ENCODE data around the gene MMP7. TPM values are rescaled to one million over a fixed set of nuclear protein-coding genes. Genes with fewer than 3 reads are reported as not detected.

Gene MMP7
- total RNA-seq, 2 experiments from 2014 or later: not detected

- H3K9me3 ChIP-seq (ENCODE audit: control insufficient read depth in 1 of 2, insufficient read depth in 1 of 2, low read length in 2 of 2): no peaks in the 10 kb centered on the region
- peaks cover 38% of the 10 kb centered on the region for H3K4me1 ChIP-seq (ENCODE audit: insufficient read depth, low read length)
- no peak for TF ChIP-seq CTCF (IDR thresholded peaks at IDR 0.05)
- H3K27me3 ChIP-seq (ENCODE audit: control insufficient read depth in 1 of 2, insufficient read depth in 2 of 2, low read length in 2 of 2): no peaks in the 10 kb centered on the region
- DNase-seq: peak in 10 of 14 experiments; percentile 12 to 61 (median 26)
- H3K36me3 ChIP-seq (ENCODE audit: insufficient read depth, low read length): no peaks in the 10 kb centered on the region
- peak; percentile 90 for ATAC-seq (ENCODE audit: poor library complexity)
- intact Hi-C loops (cut with DNase I, micrococcal nuclease): loop anchor here in 1 of 2 experiments (1.0 kb wide), 1 partner anchor 24 kb away; no protein-coding TSS in a partner anchor
- ChIA-PET POLR2A (interaction anchor here (0.6 to 3.3 kb wide), 4 partner anchors 10 to 25 kb away, joined by 3 to 11 read pairs (median 6); partner anchors contain the start of gene TMEM123), CTCF (interaction anchor here (2.7 kb wide), 1 partner anchor 25 kb away, joined by 8 read pairs; no protein-coding TSS in a partner anchor)
- H3K36me3 Mint-ChIP-seq (ENCODE audit: low read depth): no peaks in the 10 kb centered on the region
- no peaks in the 10 kb centered on the region for H3K27me3 Mint-ChIP-seq
- peaks cover 68% of the 10 kb centered on the region for H3K4me1 Mint-ChIP-seq (ENCODE audit: low read depth)
- peak overlapping the region; percentile 69 for H3K4me3 Mint-ChIP-seq
- H3K27ac ChIP-seq (ENCODE audit: low read depth in 1 of 2, low read length in 2 of 2): no peak overlapping the region
- no peak overlapping the region for H3K4me3 ChIP-seq (ENCODE audit: low read length)
- no peaks in the 10 kb centered on the region for H3K9me3 Mint-ChIP-seq
- peak overlapping the region; percentile 77 for H3K27ac Mint-ChIP-seq
Observed at GRCh38 chr11:102476812-102477211, 53.7 kb downstream of the MMP7 start.

- H3K27me3 Mint-ChIP-seq: no peaks in the 10 kb centered on the region
- TF ChIP-seq CTCF (IDR thresholded peaks at IDR 0.05): no peak
- no peaks in the 10 kb centered on the region for H3K36me3 Mint-ChIP-seq (ENCODE audit: low read depth)
- no peak for DNase-seq
- H3K36me3 ChIP-seq (ENCODE audit: insufficient read depth, low read length): no peaks in the 10 kb centered on the region
- H3K27ac Mint-ChIP-seq: peak overlapping the region; percentile 77
- no peaks in the 10 kb centered on the region for H3K9me3 ChIP-seq (ENCODE audit: control insufficient read depth in 1 of 2, insufficient read depth in 1 of 2, low read length in 2 of 2)
- no peak overlapping the region for H3K27ac ChIP-seq (ENCODE audit: low read depth in 1 of 2, low read length in 2 of 2)
- H3K4me3 ChIP-seq (ENCODE audit: low read length): no peak overlapping the region
- intact Hi-C loops (cut with DNase I, micrococcal nuclease): loop anchor here in 1 of 2 experiments (1.0 kb wide), 1 partner anchor 23 kb away; no protein-coding TSS in a partner anchor
- POLR2A ChIA-PET: interaction anchor here (0.9 to 3.3 kb wide), 4 partner anchors 9 to 26 kb away, joined by 3 to 11 read pairs (median 5); partner anchors contain the start of gene TMEM123
- CTCF ChIA-PET: interaction anchor here (0.6 to 2.7 kb wide), 4 partner anchors 11 to 111 kb away, joined by 3 to 8 read pairs (median 3); no protein-coding TSS in a partner anchor
- H3K4me1 ChIP-seq (ENCODE audit: insufficient read depth, low read length): peaks cover 44% of the 10 kb centered on the region
- no peak overlapping the region for H3K4me3 Mint-ChIP-seq
- no peaks in the 10 kb centered on the region for H3K9me3 Mint-ChIP-seq
- H3K27me3 ChIP-seq (ENCODE audit: control insufficient read depth in 1 of 2, insufficient read depth in 2 of 2, low read length in 2 of 2): no peaks in the 10 kb centered on the region
- no peak for ATAC-seq (ENCODE audit: poor library complexity)
- H3K4me1 Mint-ChIP-seq (ENCODE audit: low read depth): peaks cover 75% of the 10 kb centered on the region
Observed at GRCh38 chr11:102476069-102476468, 54.5 kb downstream of the MMP7 start.

- Mint-ChIP-seq H3K27me3 (no peaks in the 10 kb centered on the region), H3K4me3 (no peak overlapping the region), H3K4me1 (ENCODE audit: low read depth) (peaks cover 88% of the 10 kb centered on the region), H3K27ac (peak overlapping the region; percentile 43), H3K9me3 (no peaks in the 10 kb centered on the region), H3K36me3 (ENCODE audit: low read depth) (no peaks in the 10 kb centered on the region)
- Histone ChIP-seq H3K4me1 (ENCODE audit: insufficient read depth, low read length) (peaks cover 58% of the 10 kb centered on the region), H3K27me3 (ENCODE audit: control insufficient read depth in 1 of 2, insufficient read depth in 2 of 2, low read length in 2 of 2) (no peaks in the 10 kb centered on the region), H3K9me3 (ENCODE audit: control insufficient read depth in 1 of 2, insufficient read depth in 1 of 2, low read length in 2 of 2) (no peaks in the 10 kb centered on the region), H3K4me3 (ENCODE audit: low read length) (no peak overlapping the region), H3K36me3 (ENCODE audit: insufficient read depth, low read length) (no peaks in the 10 kb centered on the region), H3K27ac (ENCODE audit: low read depth in 1 of 2, low read length in 2 of 2) (no peak overlapping the region)
- intact Hi-C loops (cut with DNase I, micrococcal nuclease): no loop called here
- no peak for TF ChIP-seq CTCF (IDR thresholded peaks at IDR 0.05)
- ChIA-PET CTCF (no interaction called here), POLR2A (interaction anchor here (1.4 kb wide), 1 partner anchor 20 kb away, joined by 5 read pairs; the partner anchor contains the start of gene TMEM123)
- peak in 4 of 14 experiments; percentile 31 to 50 (median 40) for DNase-seq
- peak; percentile 35 for ATAC-seq (ENCODE audit: poor library complexity)
Observed at GRCh38 chr11:102473543-102473942, 57.0 kb downstream of the MMP7 start.

Data from CD4-positive, alpha-beta T cell (primary cell).